ENCODE results near the gene MAEL.

Gene MAEL

GRCh38 chr1:166972826-166973225 is 16.3 kb upstream of the MAEL start:
- no peaks in the 10 kb centered on the region; the same call in 1 of the 2 replicates for H3F3A ChIP-seq (ENCODE audit: low read depth)
- no peaks in the 10 kb centered on the region for H3K9me3 ChIP-seq (ENCODE audit: insufficient read depth, low read depth, low read length)
- TF ChIP-seq CTCF (conservative IDR thresholded peaks at IDR 0.05; ENCODE audit: low read length) (no peak), EZH2phosphoT487 (IDR thresholded peaks at IDR 0.05; ENCODE audit: borderline replicate concordance) (no peak)
- H3K4me1 ChIP-seq (ENCODE audit: insufficient read depth, low read length, poor library complexity, severe bottlenecking), result peaks cover 71% of the 10 kb centered on the region
- H4K20me1 ChIP-seq (ENCODE audit: insufficient read depth, low read length, poor library complexity, severe bottlenecking), result no peaks in the 10 kb centered on the region
- H3K4me3 ChIP-seq (ENCODE audit: low read length, poor library complexity, severe bottlenecking), result peak overlapping the region; percentile 34
- peak overlapping the region; percentile 96 for H3K4me2 ChIP-seq (ENCODE audit: low read depth, low read length, poor library complexity, severe bottlenecking)
- no peaks in the 10 kb centered on the region for H3K27me3 ChIP-seq (ENCODE audit: insufficient read depth, low read length, poor library complexity, severe bottlenecking)
- H3K79me2 ChIP-seq (ENCODE audit: insufficient read depth, low read length), result no peaks in the 10 kb centered on the region; the same call in 1 of the 2 replicates
- H3K9me2 ChIP-seq (replicated peaks; ENCODE audit: low read depth, low read length), result no peaks in the 10 kb centered on the region
- peak overlapping the region; percentile 22 for H2AFZ ChIP-seq (ENCODE audit: low read length)
- no peak overlapping the region for H3K9ac ChIP-seq (ENCODE audit: low read depth, low read length, poor library complexity, severe bottlenecking)
- no peaks in the 10 kb centered on the region for H3K36me3 ChIP-seq (ENCODE audit: insufficient read depth, low read length)

DNA sequence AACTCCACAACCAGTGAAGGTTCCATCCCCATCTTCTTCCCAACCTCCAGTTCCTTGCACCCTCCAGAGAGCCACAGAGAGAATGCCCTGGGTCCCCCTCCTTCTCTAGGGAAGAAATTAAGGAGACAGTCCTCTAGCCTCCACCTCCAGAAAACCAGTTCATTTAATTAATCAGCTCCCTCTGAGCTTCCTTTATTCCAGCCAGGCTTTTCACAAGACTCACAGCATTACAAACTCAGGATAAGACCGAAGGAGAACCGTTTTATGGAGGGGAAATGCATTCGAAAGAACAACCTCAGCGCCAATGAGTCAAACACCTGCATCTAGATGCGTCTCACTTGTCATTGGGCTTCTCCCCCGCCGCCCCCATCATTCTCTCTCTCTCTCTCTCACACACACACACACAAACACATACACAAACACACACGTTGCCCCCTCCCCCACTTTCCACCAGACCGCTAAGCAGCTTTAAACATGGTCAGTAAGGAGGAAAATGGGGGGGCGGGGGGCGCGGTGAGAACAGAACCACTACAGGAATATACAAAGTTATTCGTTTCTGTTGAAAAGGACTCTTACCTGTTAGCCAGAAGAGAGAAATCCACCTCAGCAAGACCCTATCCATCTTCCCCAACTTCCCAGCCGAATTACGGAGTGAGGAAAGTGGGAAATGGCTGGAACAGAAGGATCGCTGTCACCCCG is 14.3 kb upstream of the MAEL start:
- TF ChIP-seq EZH2phosphoT487 (IDR thresholded peaks at IDR 0.05; ENCODE audit: borderline replicate concordance) (no peak), CTCF (conservative IDR thresholded peaks at IDR 0.05; ENCODE audit: low read length) (no peak)
- Histone ChIP-seq H3K27me3 (ENCODE audit: insufficient read depth, low read length, poor library complexity, severe bottlenecking) (no peaks in the 10 kb centered on the region), H3F3A (ENCODE audit: low read depth) (no peaks in the 10 kb centered on the region), H3K4me3 (ENCODE audit: low read length, poor library complexity, severe bottlenecking) (peak overlapping the region; percentile 90), H4K20me1 (ENCODE audit: insufficient read depth, low read length, poor library complexity, severe bottlenecking) (no peaks in the 10 kb centered on the region), H3K9me2 (replicated peaks; ENCODE audit: low read depth, low read length) (no peaks in the 10 kb centered on the region), H2AFZ (ENCODE audit: low read length) (peak overlapping the region; percentile 89), H3K4me2 (ENCODE audit: low read depth, low read length, poor library complexity, severe bottlenecking) (peak overlapping the region; percentile 96), H3K9me3 (ENCODE audit: insufficient read depth, low read depth, low read length) (no peaks in the 10 kb centered on the region), H3K4me1 (ENCODE audit: insufficient read depth, low read length, poor library complexity, severe bottlenecking) (peaks cover 51% of the 10 kb centered on the region), H3K9ac (ENCODE audit: low read depth, low read length, poor library complexity, severe bottlenecking) (peak overlapping the region; percentile 70), H3K36me3 (ENCODE audit: insufficient read depth, low read length) (no peaks in the 10 kb centered on the region), H3K79me2 (ENCODE audit: insufficient read depth, low read length) (no peaks in the 10 kb centered on the region; the same call in 1 of the 2 replicates)

GRCh38 chr1:166975361-166976129 is 13.5 kb upstream of the MAEL start, which contains the start of gene ILDR2:
Gene ILDR2, minus strand, starts transcription at chr1:166975540. Its CDS starts 272 bp downstream, at chr1:166975268.
- no peaks in the 10 kb centered on the region for H3K27me3 ChIP-seq (ENCODE audit: insufficient read depth, low read length, poor library complexity, severe bottlenecking)
- H3K9me3 ChIP-seq (ENCODE audit: insufficient read depth, low read depth, low read length), result no peaks in the 10 kb centered on the region
- no peaks in the 10 kb centered on the region for H4K20me1 ChIP-seq (ENCODE audit: insufficient read depth, low read length, poor library complexity, severe bottlenecking)
- peak within 1 kb of the TSS; percentile 70 for H3K9ac ChIP-seq (ENCODE audit: low read depth, low read length, poor library complexity, severe bottlenecking)
- H3K79me2 ChIP-seq (ENCODE audit: insufficient read depth, low read length), result no peaks in the 10 kb centered on the region; the same call in 1 of the 2 replicates
- H3K4me1 ChIP-seq (ENCODE audit: insufficient read depth, low read length, poor library complexity, severe bottlenecking), result peaks cover 47% of the 10 kb centered on the region
- H3F3A ChIP-seq (ENCODE audit: low read depth), result no peaks in the 10 kb centered on the region
- peak within 1 kb of the TSS; percentile 89 for H2AFZ ChIP-seq (ENCODE audit: low read length)
- no peaks in the 10 kb centered on the region for H3K36me3 ChIP-seq (ENCODE audit: insufficient read depth, low read length)
- H3K9me2 ChIP-seq (replicated peaks; ENCODE audit: low read depth, low read length), result no peaks in the 10 kb centered on the region
- H3K4me2 ChIP-seq (ENCODE audit: low read depth, low read length, poor library complexity, severe bottlenecking), result peak within 1 kb of the TSS; percentile 96
- TF ChIP-seq CTCF (conservative IDR thresholded peaks at IDR 0.05; ENCODE audit: low read length), result no peak
- TF ChIP-seq EZH2phosphoT487 (IDR thresholded peaks at IDR 0.05; ENCODE audit: borderline replicate concordance), result no peak
- peak within 1 kb of the TSS; percentile 90 for H3K4me3 ChIP-seq (ENCODE audit: low read length, poor library complexity, severe bottlenecking)

Data from Loucy (cell line).